Dermis microvascular lymphatic vessel endothelial cell (primary cell): Measurements from ENCODE around the gene TSPAN10. TPM values are rescaled to one million over a fixed set of nuclear protein-coding genes. Genes with fewer than 3 reads are reported as not detected.

Experiments
- DNase-seq, 2 donors: peaks; one replicate each; pipeline versions ENCODE4 v3.0.0 to v3.0.0-alpha.2; 2010; ENCODE audit warnings: low read depth in 2 of 2
- total RNA-seq: library from RNA; depleted of rRNA; stranded (reverse); fragments of >200 nt; gene quantifications from 2 replicates; pipeline ENCODE4 v1.2.1, GENCODE V29; 2014

Gene TSPAN10
- total RNA-seq, 1 donor from 2014 or later: 0.51 TPM

DNA sequence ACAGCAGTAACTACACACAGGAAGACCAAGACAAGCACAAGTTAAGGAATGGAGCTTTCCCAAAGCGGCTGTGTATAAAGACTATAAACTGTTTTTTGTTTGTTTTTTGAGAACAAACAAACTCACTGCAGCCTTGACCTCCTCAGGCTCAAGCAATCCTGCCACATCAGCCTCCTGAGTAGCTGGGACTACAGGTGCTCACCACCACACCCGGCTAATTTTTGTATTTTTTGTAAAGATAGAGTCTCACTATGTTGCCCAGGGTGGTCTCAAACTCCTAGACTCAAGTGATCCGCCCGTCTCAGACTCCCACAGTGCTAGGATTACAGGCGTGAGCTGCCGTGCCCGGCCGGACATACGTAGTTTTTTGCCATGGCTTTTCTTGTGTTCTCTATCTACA, 23.4 kb downstream of the TSPAN10 start:
- DNase-seq: no peak

DNA sequence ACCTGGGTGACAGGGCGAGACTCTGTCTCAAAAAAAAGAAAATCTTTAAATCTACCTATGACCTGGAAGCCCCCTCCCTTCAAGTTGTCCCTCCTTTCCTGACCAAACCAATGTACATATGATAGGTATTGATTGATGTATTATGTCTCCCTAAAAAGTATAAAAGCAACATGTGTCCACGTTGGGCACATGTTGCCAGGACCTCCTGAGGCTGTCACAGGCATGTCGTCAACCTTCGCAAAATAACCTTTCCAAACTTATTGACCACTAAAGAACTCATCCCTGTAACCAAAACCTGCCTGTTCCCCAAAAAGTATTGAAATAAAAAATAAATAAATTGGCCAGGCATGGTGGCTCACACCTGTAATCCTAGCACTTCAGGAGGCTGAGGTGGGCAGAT, 25.0 kb downstream of the TSPAN10 start:
- no peak for DNase-seq

GRCh38 chr17:81664051-81664470, 27.1 kb downstream of the TSPAN10 start:
- no peak for DNase-seq

DNA sequence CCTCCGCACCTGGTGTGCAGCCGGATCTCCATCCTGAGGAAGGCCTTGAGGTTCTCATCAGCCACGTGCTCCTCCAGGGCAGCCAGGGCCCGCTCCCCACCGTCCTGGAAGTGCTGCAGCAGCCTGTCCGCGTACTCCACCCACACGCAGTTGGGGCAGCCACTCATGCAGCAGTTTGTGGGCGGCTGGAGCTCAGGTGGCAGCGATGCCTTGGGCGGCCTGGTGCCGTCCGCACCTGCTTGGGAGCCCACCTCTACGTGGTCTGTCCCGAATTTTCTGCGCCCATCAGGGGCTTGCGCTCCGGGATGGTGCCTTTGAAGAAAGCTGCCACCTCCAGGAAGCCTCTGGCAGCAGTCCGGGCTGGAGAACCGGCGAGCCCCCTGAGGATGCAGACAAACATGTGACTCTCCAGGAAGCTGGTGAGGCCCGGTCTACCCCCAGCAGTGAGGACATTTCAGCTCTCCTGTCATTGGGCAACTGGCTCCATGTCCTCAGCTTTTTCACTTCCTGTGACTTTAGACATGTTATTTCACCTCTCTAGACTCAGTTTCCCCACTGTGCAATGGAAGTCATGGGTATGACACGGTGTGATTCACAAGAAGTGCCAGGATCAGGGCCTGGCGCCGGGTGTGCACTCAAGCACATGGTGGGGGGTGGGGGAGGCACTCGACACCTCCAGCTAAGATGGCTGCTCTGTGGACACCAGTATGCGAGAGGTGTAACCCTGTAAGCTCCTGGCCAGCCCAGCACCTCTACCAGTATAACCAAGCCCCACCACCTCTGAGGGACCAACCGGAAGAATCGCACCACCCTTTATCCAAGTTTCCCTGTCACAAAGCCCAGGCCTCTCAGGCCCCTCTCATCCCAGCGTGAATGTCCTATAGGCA, 28.5 kb downstream of the TSPAN10 start:
- peak in 1 of 2 donors; percentile 31 for DNase-seq

- peak in 1 of 2 donors; percentile 69 for DNase-seq
These were observed 29.0 kb downstream of the TSPAN10 start for GRCh38 chr17:81666092-81666341.

GRCh38 chr17:81666342-81667191, 29.6 kb downstream of the TSPAN10 start, which contains the start of the genes CCDC137 and OXLD1:
Gene CCDC137, plus strand, starts transcription at chr17:81666737. Its CDS starts 30 bp downstream, at chr17:81666767.
Gene OXLD1, minus strand, starts transcription at chr17:81666605. Its CDS starts 28 bp downstream, at chr17:81666577.
- DNase-seq: peak; percentile 92 to 98

DNA sequence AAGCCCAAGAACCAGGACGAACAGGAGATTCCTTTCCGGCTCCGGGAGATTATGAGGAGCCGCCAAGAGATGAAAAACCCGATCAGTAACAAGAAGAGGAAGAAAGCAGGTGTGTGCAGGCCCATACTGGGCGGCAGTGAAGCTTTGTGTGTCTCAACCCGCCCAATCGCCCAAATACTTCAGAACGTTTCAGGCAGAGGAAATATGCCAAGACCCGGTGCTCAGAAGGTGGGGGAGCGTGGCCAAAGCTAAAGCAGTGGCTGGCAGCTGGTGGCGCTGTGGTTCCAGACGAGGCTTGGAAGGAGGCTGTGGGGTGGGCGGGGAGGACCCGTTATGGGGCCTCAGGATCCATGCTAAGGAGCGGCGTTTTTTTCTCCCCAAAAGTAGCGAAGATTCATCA, 30.8 kb downstream of the TSPAN10 start:
- no peak for DNase-seq

DNA sequence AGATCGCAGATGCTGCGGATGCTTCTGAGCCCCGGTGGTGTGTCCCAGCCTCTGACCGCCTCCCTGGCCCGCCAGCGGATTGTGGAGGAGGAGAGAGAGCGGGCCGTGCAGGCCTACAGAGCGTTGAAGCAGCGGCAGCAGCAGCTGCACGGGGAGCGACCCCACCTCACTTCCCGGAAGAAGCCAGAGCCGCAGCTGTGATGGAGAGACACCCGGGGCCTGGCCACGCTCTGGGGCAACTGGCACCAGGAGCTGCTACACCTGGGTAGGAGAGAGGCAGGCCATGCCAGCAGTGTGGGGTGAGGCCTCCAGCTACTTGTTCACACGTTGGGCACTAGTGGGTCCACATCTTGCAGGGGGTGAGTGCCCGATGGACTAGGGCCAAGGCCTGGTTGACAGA, 35.5 kb downstream of the TSPAN10 start:
- no peak for DNase-seq

DNA sequence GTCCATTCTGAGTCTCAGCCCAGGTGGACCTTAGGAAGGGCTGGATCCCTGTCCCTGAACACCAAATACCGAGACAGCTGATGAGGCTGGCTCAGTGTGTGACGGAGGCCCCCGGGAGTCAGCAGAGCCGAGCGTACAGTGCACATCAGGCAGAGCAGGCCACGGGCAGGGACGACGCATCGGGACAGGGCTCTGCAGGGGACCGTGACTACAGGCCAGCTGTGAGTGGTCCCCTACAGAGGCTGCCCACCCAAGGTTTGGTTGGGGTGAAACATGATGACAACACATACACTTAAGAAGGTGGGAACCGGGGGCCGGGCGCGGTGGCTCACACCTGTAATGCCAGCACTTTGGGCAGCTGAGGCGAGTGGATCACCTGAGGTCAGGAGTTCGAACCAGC, 36.0 kb downstream of the TSPAN10 start:
- DNase-seq: no peak

- no peak for DNase-seq
These were observed 36.7 kb downstream of the TSPAN10 start for GRCh38 chr17:81673561-81674258.

GRCh38 chr17:81675515-81676221, 38.7 kb downstream of the TSPAN10 start:
- peak in 1 of 2 donors; percentile 37 for DNase-seq

GRCh38 chr17:81676906-81677305, 39.9 kb downstream of the TSPAN10 start:
- DNase-seq: no peak

- no peak for DNase-seq
These were observed 43.2 kb downstream of the TSPAN10 start for GRCh38 chr17:81680150-81680549.

GRCh38 chr17:81681672-81682071, 44.7 kb downstream of the TSPAN10 start:
- no peak for DNase-seq

DNA sequence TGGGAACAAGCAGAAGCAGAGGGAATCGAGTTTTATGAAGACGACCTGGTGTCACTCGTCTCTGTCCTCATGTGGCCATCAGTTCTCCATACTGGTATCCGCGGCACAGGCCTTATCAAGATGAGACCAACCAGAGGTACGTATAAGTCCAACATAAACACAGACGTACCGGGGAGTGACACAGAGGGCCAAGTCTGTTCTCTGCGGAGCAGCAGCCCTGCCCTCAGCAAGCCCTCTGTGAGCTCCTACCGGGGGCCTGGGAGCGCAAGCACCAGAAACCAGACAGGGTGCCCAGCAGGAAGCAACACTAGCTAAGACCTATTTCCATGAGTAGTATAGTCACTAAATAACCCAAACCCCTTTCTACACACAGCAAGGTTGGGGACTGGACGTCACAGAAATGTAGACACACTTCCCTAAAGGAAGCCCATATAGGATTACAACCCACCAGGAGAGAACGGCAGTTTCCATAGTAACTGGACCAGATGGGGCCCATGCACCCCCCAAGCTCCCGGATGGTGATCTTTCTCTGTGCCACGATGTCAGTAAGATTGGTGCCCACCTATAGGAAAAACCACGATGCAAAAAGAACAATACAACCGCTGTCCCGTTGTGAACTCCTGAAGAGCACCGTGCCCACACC, 45.7 kb downstream of the TSPAN10 start:
- peak in 1 of 2 donors; percentile 15 for DNase-seq

DNA sequence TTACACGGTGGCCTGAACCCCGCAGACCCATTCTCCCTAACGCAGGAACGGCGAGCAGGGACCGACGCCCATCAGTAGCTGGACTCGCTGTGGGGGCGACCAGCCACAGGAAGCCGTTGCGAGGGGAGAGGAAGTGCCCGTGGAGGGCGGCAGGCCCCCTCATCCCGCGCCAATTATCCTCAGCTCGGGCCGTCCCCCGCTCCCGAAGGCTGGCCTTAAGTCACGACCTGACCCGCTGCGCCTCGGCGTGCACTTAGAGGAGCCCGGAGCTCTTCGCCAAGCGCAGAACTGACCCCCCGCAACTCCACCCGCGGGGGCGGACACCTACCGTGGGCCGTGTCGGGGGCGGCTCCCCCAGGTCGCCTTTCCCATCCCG, 46.2 kb downstream of the TSPAN10 start:
- DNase-seq: no peak

GRCh38 chr17:81683584-81684441, 46.8 kb downstream of the TSPAN10 start, which contains the start of the genes ARL16 and HGS:
Gene ARL16, minus strand, starts transcription at chr17:81683797. Its CDS starts 44 bp downstream, at chr17:81683753.
Gene HGS, plus strand, starts transcription at chr17:81684011. Its CDS starts 56 bp downstream, at chr17:81684067.
- DNase-seq: peak; percentile 98 to 99

DNA sequence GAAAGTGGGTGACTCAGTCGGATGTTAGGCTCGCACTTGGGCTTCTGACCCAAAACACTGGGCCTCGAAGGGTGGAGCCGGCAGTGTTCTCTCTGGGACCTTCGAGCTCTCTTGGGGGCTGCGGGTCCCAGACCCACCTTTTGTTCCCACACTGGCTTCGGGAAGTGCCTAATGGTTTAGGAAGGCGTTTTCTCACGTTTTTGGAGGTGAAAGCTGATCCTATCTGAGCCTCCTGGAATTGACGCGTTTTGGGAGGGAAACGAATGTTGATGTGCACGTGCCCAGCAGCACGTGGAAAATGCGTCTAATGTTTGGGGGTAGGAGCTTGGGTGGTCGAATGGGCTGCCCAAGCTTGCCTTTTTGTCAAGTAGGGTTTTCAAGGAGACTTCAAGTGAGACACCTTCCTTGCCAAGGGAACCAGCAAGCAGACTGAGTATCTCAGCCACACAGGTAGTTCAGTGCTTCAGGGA, 47.5 kb downstream of the TSPAN10 start:
- peak in 1 of 2 donors; percentile 51 for DNase-seq

GRCh38 chr17:81685108-81685507, 48.1 kb downstream of the TSPAN10 start:
- DNase-seq: peak in 1 of 2 donors; percentile 58
